Esophagus muscularis mucosa (tissue), 4 donors: ENCODE data around the gene EIF4E. TPM values are rescaled to one million over a fixed set of nuclear protein-coding genes. Genes with fewer than 3 reads are reported as not detected.

Experiments
- DNase-seq: peaks from one replicate; pipeline ENCODE4 v3.0.0-alpha.2; 2017; ENCODE audit errors: extremely low spot score
- H3K27ac ChIP-seq, 4 donors: fragments of 200-600 bp; sonication (generic); replicated peaks in 1 of 4; 1 replicate in 3 of 4; 2 replicates in 1 of 4; pipeline ENCODE4 v1.5.1; 2016 to 2019; ENCODE audit warnings: mild to moderate bottlenecking in 1 of 4
- H3K27me3 ChIP-seq, 4 donors: fragments of 200-600 bp; sonication (generic); one replicate each; pipeline versions ENCODE4 v1.5.1 to v1.6.0; 2016 to 2019
- H3K36me3 ChIP-seq, 4 donors: fragments of 200-600 bp; sonication (generic); one replicate each; pipeline ENCODE4 v1.5.1; 2016 to 2019
- H3K4me1 ChIP-seq, 4 donors: fragments of 200-600 bp; sonication (generic); one replicate each; pipeline ENCODE4 v1.5.1; 2016 to 2019
- H3K4me3 ChIP-seq, 4 donors: fragments of 200-600 bp; sonication (generic); 1 replicate in 2 of 4; 2 replicates in 2 of 4; pipeline ENCODE4 v1.5.1; 2016 to 2019; ENCODE audit warnings: mild to moderate bottlenecking in 4 of 4, moderate library complexity in 1 of 4
- H3K9me3 ChIP-seq, 4 donors: fragments of 200-600 bp; sonication (generic); 1 replicate in 3 of 4; 2 replicates in 1 of 4; pipeline ENCODE4 v1.5.1; 2016 to 2019
- EP300 ChIP-seq: sonication (generic); formaldehyde crosslinking; IDR thresholded peaks from one replicate; pipeline ENCODE4 v1.6.1; 2017; ENCODE audit warnings: antibody characterized with exemption
- POLR2A ChIP-seq: fragments of 450-650 bp; IDR thresholded peaks from one replicate; pipeline ENCODE4 v1.6.1; 2017; ENCODE audit warnings: antibody characterized with exemption, moderate library complexity, mild to moderate bottlenecking, low read depth
- POLR2AphosphoS5 ChIP-seq, 2 donors: sonication (generic); formaldehyde crosslinking; IDR thresholded peaks; one replicate each; pipeline ENCODE4 v1.6.1; 2017; ENCODE audit warnings: antibody characterized with exemption in 2 of 2
- WGBS: methylation state at CpG from one replicate; pipeline ENCODE4 v1.1.5; 2018; 5-methylcytosine and 5-hydroxymethylcytosine counted together
- intact Hi-C: fragments of 100-400 bp; cut with DNase I; formaldehyde crosslinking; loops from one replicate; pipeline ENCODE4 v1.15.1; 2023
- total RNA-seq, 4 donors: library from RNA; depleted of rRNA; stranded (reverse); fragments of >200 nt; gene quantifications; one replicate each; pipeline versions ENCODE4 v1.1.0 to v1.2.1, GENCODE V29; 2016
- TF ChIP-seq, protein P1 (sequence below), 3 experiments: fragments of 200-600 bp in 2 of 3; fragments of 450-650 bp in 1 of 3; sonication (generic) in 2 of 3; IDR thresholded peaks; one replicate each; pipeline ENCODE4 v1.5.1; 2017 to 2019; ENCODE audit warnings: antibody characterized with exemption in 3 of 3, mild to moderate bottlenecking in 2 of 3, moderate library complexity in 1 of 3

The EIF4E gene
- total RNA-seq, 4 donors from 2014 or later = 67.7 to 84.3 (median 76.5) TPM

GRCh38 chr4:98867648-98868047, 61.3 kb downstream of the EIF4E start:
- no peak overlapping the region for H3K4me3 ChIP-seq
- H3K27ac ChIP-seq = no peak overlapping the region
- DNase-seq = no peak
- no peaks in the 10 kb centered on the region for H3K9me3 ChIP-seq
- intact Hi-C loops = no loop called here
- WGBS = 100% methylated on average over 1 of the region's 1 CpG
- no peak for TF ChIP-seq POLR2A
- TF ChIP-seq, protein P1, sequence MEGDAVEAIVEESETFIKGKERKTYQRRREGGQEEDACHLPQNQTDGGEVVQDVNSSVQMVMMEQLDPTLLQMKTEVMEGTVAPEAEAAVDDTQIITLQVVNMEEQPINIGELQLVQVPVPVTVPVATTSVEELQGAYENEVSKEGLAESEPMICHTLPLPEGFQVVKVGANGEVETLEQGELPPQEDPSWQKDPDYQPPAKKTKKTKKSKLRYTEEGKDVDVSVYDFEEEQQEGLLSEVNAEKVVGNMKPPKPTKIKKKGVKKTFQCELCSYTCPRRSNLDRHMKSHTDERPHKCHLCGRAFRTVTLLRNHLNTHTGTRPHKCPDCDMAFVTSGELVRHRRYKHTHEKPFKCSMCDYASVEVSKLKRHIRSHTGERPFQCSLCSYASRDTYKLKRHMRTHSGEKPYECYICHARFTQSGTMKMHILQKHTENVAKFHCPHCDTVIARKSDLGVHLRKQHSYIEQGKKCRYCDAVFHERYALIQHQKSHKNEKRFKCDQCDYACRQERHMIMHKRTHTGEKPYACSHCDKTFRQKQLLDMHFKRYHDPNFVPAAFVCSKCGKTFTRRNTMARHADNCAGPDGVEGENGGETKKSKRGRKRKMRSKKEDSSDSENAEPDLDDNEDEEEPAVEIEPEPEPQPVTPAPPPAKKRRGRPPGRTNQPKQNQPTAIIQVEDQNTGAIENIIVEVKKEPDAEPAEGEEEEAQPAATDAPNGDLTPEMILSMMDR (IDR thresholded peaks at IDR 0.05) = no peak
- TF ChIP-seq EP300 = no peak
- TF ChIP-seq POLR2AphosphoS5 (IDR thresholded peaks at IDR 0.05) = no peak
- H3K27me3 ChIP-seq = no peaks in the 10 kb centered on the region
- H3K4me1 ChIP-seq = no peaks in the 10 kb centered on the region
- H3K36me3 ChIP-seq = no peaks in the 10 kb centered on the region

DNA sequence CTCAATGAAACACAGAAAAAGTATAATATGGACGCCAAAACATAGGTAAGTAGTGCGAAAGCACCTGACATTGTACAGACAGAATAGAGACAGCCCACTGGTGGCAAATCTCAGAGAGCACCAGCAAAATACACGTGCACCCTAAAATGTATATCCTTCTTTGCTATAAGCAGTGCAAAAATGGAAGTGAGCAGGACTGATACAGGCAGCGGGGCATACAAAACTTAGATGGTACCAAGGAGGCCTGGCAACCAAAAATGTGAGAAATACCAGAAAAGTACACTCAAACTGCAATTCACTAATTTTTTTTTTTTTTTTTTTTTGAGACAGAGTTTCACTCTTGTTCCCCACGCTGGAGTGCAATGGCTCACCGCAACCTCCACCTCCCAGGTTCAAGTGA, 63.9 kb downstream of the EIF4E start:
- no peaks in the 10 kb centered on the region for H3K9me3 ChIP-seq
- no peak overlapping the region for H3K27ac ChIP-seq
- DNase-seq = no peak
- intact Hi-C loops = no loop called here
- 94% methylated on average over 6 of the region's 6 CpGs for WGBS
- no peaks in the 10 kb centered on the region for H3K4me1 ChIP-seq
- TF ChIP-seq POLR2A (no peak), POLR2AphosphoS5 (IDR thresholded peaks at IDR 0.05) (no peak), EP300 (no peak)
- TF ChIP-seq, protein P1 (IDR thresholded peaks at IDR 0.05) = no peak
- H3K36me3 ChIP-seq = no peaks in the 10 kb centered on the region
- no peak overlapping the region for H3K4me3 ChIP-seq
- H3K27me3 ChIP-seq = no peaks in the 10 kb centered on the region

- Histone ChIP-seq H3K27ac (no peak overlapping the region), H3K36me3 (no peaks in the 10 kb centered on the region), H3K4me1 (no peaks in the 10 kb centered on the region), H3K4me3 (no peak overlapping the region), H3K9me3 (no peaks in the 10 kb centered on the region), H3K27me3 (no peaks in the 10 kb centered on the region)
- WGBS = 88% methylated on average over 7 of the region's 7 CpGs
- DNase-seq = no peak
- TF ChIP-seq POLR2A = no peak
- no peak for TF ChIP-seq POLR2AphosphoS5 (IDR thresholded peaks at IDR 0.05)
- TF ChIP-seq, protein P1 (IDR thresholded peaks at IDR 0.05) = no peak
- TF ChIP-seq EP300 = no peak
- intact Hi-C loops = no loop called here
Observed at GRCh38 chr4:98864560-98864959, 64.4 kb downstream of the EIF4E start.

DNA sequence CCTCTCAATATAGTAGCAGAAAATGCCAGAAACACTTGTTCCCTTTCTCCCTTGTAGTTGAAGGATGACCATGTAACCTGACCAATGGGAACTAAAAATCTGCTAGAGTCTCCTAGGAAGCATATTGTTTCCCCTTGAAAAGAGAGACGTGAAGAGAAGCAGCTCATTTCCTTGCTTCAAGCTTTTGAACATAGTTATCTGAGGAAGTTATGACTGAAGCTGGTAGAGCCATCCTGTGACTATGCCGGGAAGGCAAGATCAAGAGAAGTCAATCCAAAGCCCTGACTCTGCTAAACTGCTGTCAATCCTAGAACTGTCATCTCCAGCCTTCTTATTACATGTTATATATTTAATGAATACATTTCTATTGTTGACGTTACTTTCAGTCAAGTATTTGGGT, 66.6 kb downstream of the EIF4E start:
- 79% methylated on average over 3 of the region's 3 CpGs for WGBS
- Histone ChIP-seq H3K4me1 (no peaks in the 10 kb centered on the region), H3K27ac (no peak overlapping the region), H3K4me3 (no peak overlapping the region), H3K9me3 (no peaks in the 10 kb centered on the region), H3K27me3 (no peaks in the 10 kb centered on the region), H3K36me3 (no peaks in the 10 kb centered on the region)
- DNase-seq = no peak
- intact Hi-C loops = no loop called here
- TF ChIP-seq EP300 (no peak), POLR2A (no peak), POLR2AphosphoS5 (IDR thresholded peaks at IDR 0.05) (no peak)
- TF ChIP-seq, protein P1 (IDR thresholded peaks at IDR 0.05) = no peak

DNA sequence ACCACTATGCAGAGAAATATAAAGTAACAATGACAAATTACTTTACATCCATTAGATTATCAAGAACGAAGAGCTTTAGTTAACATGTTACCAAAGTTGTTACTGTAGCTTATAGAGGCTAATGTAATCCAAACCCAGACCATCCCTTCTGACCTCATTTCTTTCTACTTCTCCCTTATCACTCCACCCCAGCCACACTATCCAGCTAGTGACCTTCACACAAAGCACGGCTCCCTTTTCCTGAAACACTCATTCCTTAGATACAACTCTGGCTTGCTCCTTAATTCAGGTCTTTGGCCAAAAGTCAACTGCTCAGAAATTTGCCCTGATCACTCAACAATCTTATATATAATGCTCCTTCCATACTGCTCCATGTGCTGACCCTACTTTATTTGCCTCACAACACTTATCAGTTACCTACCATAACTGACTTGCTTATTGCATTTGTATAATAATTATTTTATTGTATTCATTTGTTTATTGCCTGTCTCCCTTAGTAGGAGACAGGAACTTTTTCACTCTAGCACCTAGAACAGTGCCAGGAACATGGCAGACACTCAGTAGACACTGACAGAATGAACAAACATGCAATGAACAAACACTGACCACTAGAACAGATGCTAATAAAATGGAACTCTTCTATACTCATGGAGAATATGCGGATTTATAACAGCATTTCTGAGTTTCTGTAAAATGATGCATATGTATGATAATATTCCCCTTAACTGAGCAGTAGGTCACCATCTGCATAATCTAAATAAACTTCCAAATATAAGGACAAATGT, 67.6 kb downstream of the EIF4E start:
- DNase-seq = no peak
- H3K36me3 ChIP-seq = no peaks in the 10 kb centered on the region
- no peak overlapping the region for H3K27ac ChIP-seq
- no peaks in the 10 kb centered on the region for H3K27me3 ChIP-seq
- H3K4me3 ChIP-seq = no peak overlapping the region
- TF ChIP-seq POLR2A = no peak
- TF ChIP-seq POLR2AphosphoS5 (IDR thresholded peaks at IDR 0.05) = no peak
- TF ChIP-seq EP300 = no peak
- TF ChIP-seq, protein P1 (IDR thresholded peaks at IDR 0.05) = no peak
- 89% methylated on average over 3 of the region's 3 CpGs for WGBS
- H3K4me1 ChIP-seq = no peaks in the 10 kb centered on the region
- H3K9me3 ChIP-seq = no peaks in the 10 kb centered on the region
- intact Hi-C loops = no loop called here
